Ramos (cell line): ENCODE results near the gene DMBX1.

Experiments used
- in situ Hi-C: fragments of 300-500 bp; cut with MboI; formaldehyde crosslinking; loops from one replicate; pipeline ENCODE4 v1.14.3; 2022; ENCODE audit warnings: low sequenced_read_pairs; ENCODE audit not compliant: unreplicated experiment

DMBX1 gene

GRCh38 chr1:46489638-46490405 is at the start of gene DMBX1:
Gene DMBX1 (plus strand): TSS chr1:46489836. CDS start chr1:46507011, 17,175 bp downstream.
- in situ Hi-C loops = no loop called here

DNA sequence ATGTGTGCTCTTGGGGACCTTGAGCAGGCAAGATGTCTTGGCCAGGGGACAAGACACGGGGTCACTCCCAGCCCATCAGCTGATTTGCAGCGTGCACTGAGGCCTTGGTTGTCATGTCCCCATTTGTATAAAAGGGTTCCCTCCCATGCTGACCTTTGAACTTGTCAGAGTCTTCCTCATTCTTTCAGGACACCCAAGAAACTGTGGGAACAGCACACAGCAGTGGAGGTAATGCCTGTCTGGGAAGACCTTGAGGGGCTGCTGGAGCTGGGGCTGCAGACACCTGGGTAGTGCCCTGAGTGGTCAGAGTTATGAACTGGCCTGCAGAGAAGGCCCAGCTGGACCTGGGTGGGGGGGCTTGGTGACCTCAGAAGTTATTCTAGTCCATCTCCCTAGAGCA is 49.2 kb upstream of the DMBX1 start:
- in situ Hi-C loops = no loop called here

DNA sequence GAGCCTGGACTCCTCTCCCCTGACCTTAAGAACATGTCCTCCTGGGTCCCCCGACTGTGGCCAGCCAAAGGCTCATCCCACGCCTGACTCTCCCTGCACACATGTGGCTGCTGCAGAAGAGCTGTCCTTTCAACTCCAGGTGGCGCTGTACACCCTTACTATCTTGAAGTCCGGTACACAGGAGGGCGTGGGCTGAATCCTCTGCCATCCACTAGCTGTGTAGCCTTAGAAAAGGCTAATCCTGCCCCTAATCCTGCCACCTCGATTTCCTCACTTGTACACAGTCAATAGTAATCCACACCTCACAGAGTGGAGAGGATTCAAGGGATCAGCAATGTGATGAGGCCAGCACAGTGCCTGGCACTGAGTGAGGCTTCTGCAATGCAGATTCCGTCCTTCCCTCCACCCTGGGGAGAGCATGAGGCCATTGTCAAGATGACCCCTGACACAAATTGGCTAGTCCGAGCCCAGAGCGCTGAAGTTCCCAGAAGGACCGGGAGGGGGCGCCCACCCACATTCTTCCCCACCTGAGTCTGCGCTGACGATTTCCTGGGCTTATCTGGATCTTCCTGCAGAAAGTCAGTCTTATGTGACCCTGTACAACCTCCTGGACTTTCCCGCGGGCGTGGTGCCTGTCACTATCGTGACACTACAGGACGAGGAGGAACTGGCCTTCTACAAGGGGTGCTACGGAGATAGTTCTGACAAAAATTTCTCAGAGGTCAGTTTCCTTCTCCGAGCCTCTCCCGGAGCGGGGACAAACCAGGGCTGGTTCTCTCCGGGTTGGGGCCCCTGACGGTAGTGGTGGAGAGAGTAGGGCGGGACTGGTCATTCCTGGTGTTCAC is 47.1 kb upstream of the DMBX1 start:
- in situ Hi-C loops = no loop called here

- in situ Hi-C loops = no loop called here
These were observed 45.2 kb upstream of the DMBX1 start for GRCh38 chr1:46444466-46444865.

- in situ Hi-C loops = loop anchor here (5.0 kb wide), 1 partner anchor 81 kb away; no protein-coding TSS in a partner anchor
These were observed 43.8 kb upstream of the DMBX1 start for GRCh38 chr1:46445773-46446256.

GRCh38 chr1:46446646-46447498 is 42.8 kb upstream of the DMBX1 start:
- in situ Hi-C loops = loop anchor here (5.0 kb wide), 1 partner anchor 80 kb away; no protein-coding TSS in a partner anchor

DNA sequence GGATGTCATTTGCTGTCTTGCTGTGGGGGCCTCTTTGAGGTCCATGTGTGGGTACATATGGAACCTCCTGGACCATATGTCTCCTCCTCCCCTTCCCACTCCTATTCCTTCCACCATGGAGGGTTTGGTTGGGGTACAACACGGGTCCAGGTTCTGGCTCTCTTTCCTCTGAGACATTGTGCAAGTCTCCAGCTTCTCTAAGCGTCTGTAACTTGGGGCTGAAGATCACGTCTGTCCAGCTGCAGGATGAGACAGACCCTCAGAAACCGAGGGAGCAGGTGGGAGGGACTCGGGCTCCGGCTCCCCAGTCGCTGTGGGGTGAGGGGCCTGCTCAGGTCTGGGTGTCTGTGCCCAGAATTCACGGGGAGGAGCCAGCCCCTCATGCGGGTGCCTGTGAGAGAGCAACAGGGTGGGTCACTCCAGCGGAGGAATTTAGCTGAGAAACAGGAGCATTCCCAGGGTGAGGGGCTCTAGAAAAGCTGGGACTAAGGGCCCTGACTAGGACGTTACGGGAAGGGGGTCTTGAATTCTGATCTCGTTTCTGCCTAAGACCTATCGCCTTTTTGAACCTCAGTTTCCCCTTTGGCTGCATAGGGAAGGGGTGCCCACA is 42.0 kb upstream of the DMBX1 start:
- in situ Hi-C loops = loop anchor here (5.0 kb wide), 1 partner anchor 80 kb away; no protein-coding TSS in a partner anchor

GRCh38 chr1:46448109-46448911 is 41.3 kb upstream of the DMBX1 start:
- in situ Hi-C loops = loop anchor here (5.0 kb wide), 1 partner anchor 79 kb away; no protein-coding TSS in a partner anchor

DNA sequence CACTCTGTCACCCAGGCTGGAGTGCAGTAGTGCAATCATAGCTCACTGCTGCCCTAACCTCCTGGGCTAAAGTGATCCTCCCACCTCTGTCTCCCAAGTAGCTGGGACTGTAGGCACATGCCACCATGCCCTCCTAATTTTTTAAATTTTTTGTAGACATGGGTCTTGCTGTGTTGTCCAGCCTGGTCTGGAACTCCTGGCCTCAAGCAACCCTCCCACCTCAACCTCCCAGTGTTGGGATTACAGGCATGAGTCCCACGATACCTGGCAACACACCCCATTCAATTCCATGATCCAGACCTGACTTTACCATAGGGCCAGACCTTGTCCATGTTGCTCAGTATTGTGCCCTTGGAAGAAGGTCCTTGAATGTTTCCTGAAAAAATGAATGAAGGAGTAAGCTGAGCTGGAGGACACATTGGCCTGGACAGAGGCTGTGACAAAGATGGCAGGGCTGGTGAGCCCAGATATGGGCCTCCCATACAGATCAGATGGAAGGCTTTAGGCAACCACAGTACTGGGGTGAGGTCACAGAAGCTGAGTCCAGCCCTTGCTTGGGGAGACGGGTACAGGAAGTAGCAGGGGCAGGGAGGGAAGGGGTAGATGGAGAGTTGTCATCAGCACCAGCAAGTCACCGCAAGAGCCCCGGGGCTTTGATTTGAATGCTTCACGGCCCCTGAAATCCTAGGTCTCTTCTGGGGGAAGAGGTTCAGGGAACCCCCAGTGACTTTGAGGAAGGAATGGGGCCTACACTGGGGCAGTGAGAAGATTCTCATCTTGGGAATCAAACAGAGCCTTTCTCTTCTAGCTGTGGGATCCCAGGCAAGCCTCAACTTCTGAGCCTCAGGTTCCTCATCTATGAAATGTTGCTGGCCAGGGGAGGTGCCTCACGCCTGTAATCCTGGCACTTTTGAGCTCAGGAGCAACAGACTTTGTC is 40.1 kb upstream of the DMBX1 start:
- in situ Hi-C loops = loop anchor here (5.0 kb wide), 1 partner anchor 78 kb away; no protein-coding TSS in a partner anchor

- in situ Hi-C loops = no loop called here
These were observed 39.5 kb upstream of the DMBX1 start for GRCh38 chr1:46450160-46450517.

- in situ Hi-C loops = no loop called here
These were observed 37.4 kb upstream of the DMBX1 start for GRCh38 chr1:46451948-46452930.

DNA sequence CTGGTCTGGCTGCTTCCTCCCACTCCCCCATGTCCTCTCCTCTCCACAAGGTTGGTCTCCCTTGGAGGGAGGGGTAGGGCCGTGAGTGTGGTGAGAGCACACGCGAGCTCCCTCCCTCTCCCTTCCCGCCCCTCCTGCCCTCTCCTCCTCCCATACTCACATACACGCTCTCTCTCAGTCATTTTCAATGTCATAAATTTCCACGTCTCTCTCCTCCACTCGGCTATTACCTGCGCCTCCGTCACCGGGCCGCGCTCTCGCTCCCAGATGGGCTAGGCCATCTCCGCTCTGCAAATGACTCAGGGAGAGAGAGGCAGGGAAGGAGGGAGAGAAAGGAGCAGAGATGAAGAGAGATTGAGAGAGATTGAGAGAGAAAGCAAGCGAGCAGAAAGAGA is 36.7 kb upstream of the DMBX1 start:
- in situ Hi-C loops = no loop called here

DNA sequence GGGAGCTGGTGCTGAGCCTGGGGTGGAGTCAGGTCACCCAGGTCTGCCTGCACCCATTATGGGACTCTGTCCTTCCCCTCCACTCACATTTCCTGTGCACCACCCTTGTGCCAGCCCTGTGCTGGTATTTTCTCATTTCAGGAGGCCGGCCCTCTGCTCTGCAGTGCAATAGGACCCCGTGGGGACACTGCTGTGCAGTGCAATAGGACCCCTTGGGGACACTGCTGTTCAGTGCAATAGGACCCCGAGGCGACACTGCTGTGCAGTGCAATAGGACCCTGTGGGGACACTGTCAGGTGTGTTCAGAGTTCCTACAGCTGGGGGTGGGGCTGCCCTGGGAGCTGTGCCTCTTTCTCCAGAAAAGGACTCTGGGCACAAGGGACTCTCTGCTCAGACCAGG is 36.2 kb upstream of the DMBX1 start:
- in situ Hi-C loops = no loop called here

DNA sequence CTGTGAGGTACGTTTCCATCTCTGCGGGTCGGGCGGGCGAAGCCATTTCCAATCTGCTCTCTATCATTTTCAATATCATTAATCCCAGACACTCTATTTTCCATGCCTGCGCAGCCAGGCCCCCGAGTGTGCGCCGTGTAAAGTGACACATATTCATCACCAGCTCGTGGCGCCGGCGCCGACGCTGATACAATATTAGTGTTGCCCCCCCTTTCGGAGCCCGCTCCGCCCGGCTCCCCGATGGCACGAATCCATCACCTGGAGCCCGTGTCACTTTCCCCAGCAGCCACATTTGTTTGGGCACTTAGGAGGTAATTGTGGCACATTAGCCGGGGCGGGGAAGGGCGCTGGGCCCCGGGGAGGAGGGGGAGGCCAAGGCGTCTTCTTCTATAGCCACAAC is 33.7 kb upstream of the DMBX1 start:
- in situ Hi-C loops = no loop called here

- in situ Hi-C loops = no loop called here
These were observed 33.1 kb upstream of the DMBX1 start for GRCh38 chr1:46456411-46456963.

DNA sequence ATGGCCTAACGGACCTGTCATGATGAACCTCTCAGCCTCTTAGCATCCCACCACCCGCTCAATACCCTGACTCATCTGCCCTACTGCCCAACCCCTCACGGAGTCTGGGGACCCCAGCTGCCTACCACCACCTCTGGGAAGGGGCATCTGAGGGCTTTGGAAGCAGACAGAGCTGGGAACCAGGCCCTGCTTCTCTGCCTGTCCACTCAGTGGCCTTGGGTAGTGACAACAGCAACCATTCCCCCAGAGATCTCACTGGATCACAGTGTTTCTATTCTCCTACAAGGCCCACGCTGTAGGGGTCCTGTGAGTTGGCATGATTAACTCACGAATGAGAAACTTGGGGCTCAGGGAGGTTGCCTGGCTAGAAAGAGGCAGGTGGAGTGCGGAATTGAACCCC is 32.5 kb upstream of the DMBX1 start:
- in situ Hi-C loops = no loop called here
